Neural progenitor cell (in vitro differentiated cells): ENCODE results near the gene VSX2.

Experiments
- EZH2 ChIP-seq: fragments of 200-600 bp; sonication (generic); IDR thresholded peaks from 2 replicates; pipeline ENCODE4 v1.6.1; 2017; ENCODE audit warnings: antibody characterized with exemption, mild to moderate bottlenecking, moderate library complexity
- EZH2phosphoT487 ChIP-seq: fragments of 200-600 bp; sonication (generic); IDR thresholded peaks from 2 replicates; pipeline ENCODE4 v1.6.1; 2017; ENCODE audit warnings: antibody characterized with exemption
- TF ChIP-seq, protein P1 (sequence below): fragments of 200-600 bp; sonication (generic); IDR thresholded peaks from 2 replicates; pipeline ENCODE4 v1.5.1; 2017; ENCODE audit warnings: antibody characterized with exemption, mild to moderate bottlenecking

DNA sequence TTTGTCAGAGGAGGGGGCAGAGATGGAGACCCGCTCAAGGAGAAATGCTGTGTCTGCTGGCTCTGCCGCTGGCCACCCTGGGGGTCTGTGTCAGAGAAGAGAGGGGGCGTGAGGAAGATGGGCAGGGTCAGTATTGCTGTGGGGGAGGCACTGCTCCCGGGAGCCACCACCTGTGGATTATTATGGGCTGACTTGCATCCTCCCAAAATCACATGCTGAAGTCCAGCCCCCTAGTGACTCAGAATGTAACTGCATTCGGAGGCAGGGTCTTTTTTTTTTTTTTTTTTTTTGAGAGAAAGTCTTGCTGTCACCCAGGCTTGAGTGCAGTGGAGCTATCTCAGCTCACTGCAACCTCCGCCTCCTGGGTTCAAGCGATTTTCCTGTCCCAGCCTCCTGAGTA is 51.2 kb downstream of the VSX2 start:
- TF ChIP-seq, protein P1, sequence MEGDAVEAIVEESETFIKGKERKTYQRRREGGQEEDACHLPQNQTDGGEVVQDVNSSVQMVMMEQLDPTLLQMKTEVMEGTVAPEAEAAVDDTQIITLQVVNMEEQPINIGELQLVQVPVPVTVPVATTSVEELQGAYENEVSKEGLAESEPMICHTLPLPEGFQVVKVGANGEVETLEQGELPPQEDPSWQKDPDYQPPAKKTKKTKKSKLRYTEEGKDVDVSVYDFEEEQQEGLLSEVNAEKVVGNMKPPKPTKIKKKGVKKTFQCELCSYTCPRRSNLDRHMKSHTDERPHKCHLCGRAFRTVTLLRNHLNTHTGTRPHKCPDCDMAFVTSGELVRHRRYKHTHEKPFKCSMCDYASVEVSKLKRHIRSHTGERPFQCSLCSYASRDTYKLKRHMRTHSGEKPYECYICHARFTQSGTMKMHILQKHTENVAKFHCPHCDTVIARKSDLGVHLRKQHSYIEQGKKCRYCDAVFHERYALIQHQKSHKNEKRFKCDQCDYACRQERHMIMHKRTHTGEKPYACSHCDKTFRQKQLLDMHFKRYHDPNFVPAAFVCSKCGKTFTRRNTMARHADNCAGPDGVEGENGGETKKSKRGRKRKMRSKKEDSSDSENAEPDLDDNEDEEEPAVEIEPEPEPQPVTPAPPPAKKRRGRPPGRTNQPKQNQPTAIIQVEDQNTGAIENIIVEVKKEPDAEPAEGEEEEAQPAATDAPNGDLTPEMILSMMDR = peak; percentile 60
- TF ChIP-seq EZH2 (no peak), EZH2phosphoT487 (no peak)
